Measurements from ENCODE around the gene ZFYVE27. TPM values are rescaled to one million over a fixed set of nuclear protein-coding genes. Genes with fewer than 3 reads are reported as not detected.

Gene ZFYVE27
- total RNA-seq, 1 experiment from 2014 or later, result 31.7 TPM

- peaks cover 19% of the 10 kb centered on the region for H3K36me3 ChIP-seq (ENCODE audit: insufficient read depth, low read length, poor library complexity, severe bottlenecking)
- POLR2A ChIA-PET (ENCODE audit: low non-redundant PET), result no interaction called here
Measured at GRCh38 chr10:97757471-97757870, 20.5 kb downstream of the ZFYVE27 start.

GRCh38 chr10:97759158-97759887 lies 22.4 kb downstream of the ZFYVE27 start:
- peak; percentile 57 for DNase-seq (ENCODE audit: low spot score)
- no peak for TF ChIP-seq EZH2 (IDR thresholded peaks at IDR 0.05; ENCODE audit: borderline replicate concordance, low read depth, low read length, poor library complexity, severe bottlenecking)
- peak; percentile 83 for TF ChIP-seq CTCF (conservative IDR thresholded peaks at IDR 0.05; ENCODE audit: low read depth, low read length)
- BruUV-seq (replicated peaks), result no TSS peak
- POLR2A ChIA-PET (ENCODE audit: low non-redundant PET), result no interaction called here
- CTCF ChIA-PET, result interaction anchor here (1.6 to 1.8 kb wide), 2 partner anchors 110 kb away, joined by 5 read pairs; no protein-coding TSS in a partner anchor
- H3K9me3 ChIP-seq (ENCODE audit: low read depth, low read length, poor library complexity, severe bottlenecking), result no peaks in the 10 kb centered on the region
- intact Hi-C loops (cut with micrococcal nuclease; ENCODE audit: unreplicated experiment), result no loop called here
- no peaks in the 10 kb centered on the region for H3K4me1 ChIP-seq (ENCODE audit: insufficient read depth, low read length, poor library complexity, severe bottlenecking)
- H3K27ac ChIP-seq (ENCODE audit: low read depth, low read length, poor library complexity, severe bottlenecking), result no peak overlapping the region
- no peaks in the 10 kb centered on the region for H3K27me3 ChIP-seq (replicated peaks; ENCODE audit: insufficient read depth, low read depth, low read length, poor library complexity)
- no peak overlapping the region for H3K4me3 ChIP-seq (ENCODE audit: low read depth, low read length, poor library complexity, severe bottlenecking)
- H3K36me3 ChIP-seq (ENCODE audit: insufficient read depth, low read length, poor library complexity, severe bottlenecking), result peaks cover 17% of the 10 kb centered on the region

More at GRCh38 chr10:97757471-97757870, 20.5 kb downstream of the ZFYVE27 start:
- TF ChIP-seq CTCF (conservative IDR thresholded peaks at IDR 0.05; ENCODE audit: low read depth, low read length) (no peak), EZH2 (IDR thresholded peaks at IDR 0.05; ENCODE audit: borderline replicate concordance, low read depth, low read length, poor library complexity, severe bottlenecking) (no peak)
- DNase-seq (ENCODE audit: low spot score), result no peak
- BruUV-seq (replicated peaks), result no TSS peak
- H3K27ac ChIP-seq (ENCODE audit: low read depth, low read length, poor library complexity, severe bottlenecking), result no peak overlapping the region
- H3K27me3 ChIP-seq (replicated peaks; ENCODE audit: insufficient read depth, low read depth, low read length, poor library complexity), result no peaks in the 10 kb centered on the region
- no peaks in the 10 kb centered on the region for H3K4me1 ChIP-seq (ENCODE audit: insufficient read depth, low read length, poor library complexity, severe bottlenecking)
- H3K4me3 ChIP-seq (ENCODE audit: low read depth, low read length, poor library complexity, severe bottlenecking), result no peak overlapping the region
- intact Hi-C loops (cut with micrococcal nuclease; ENCODE audit: unreplicated experiment), result no loop called here
- H3K9me3 ChIP-seq (ENCODE audit: low read depth, low read length, poor library complexity, severe bottlenecking), result no peaks in the 10 kb centered on the region
- CTCF ChIA-PET, result interaction anchor here (0.7 to 1.8 kb wide), 2 partner anchors 112 to 116 kb away, joined by 3 to 5 read pairs; no protein-coding TSS in a partner anchor

GRCh38 chr10:97759946-97760345 lies 23.0 kb downstream of the ZFYVE27 start:
- CTCF ChIA-PET, result interaction anchor here (1.6 kb wide), 1 partner anchor 109 kb away, joined by 5 read pairs; no protein-coding TSS in a partner anchor
- POLR2A ChIA-PET (ENCODE audit: low non-redundant PET), result no interaction called here
- H3K9me3 ChIP-seq (ENCODE audit: low read depth, low read length, poor library complexity, severe bottlenecking), result no peaks in the 10 kb centered on the region
- H3K36me3 ChIP-seq (ENCODE audit: insufficient read depth, low read length, poor library complexity, severe bottlenecking), result peaks cover 12% of the 10 kb centered on the region
- no peak overlapping the region for H3K4me3 ChIP-seq (ENCODE audit: low read depth, low read length, poor library complexity, severe bottlenecking)
- BruUV-seq (replicated peaks), result no TSS peak
- H3K27ac ChIP-seq (ENCODE audit: low read depth, low read length, poor library complexity, severe bottlenecking), result no peak overlapping the region
- TF ChIP-seq EZH2 (IDR thresholded peaks at IDR 0.05; ENCODE audit: borderline replicate concordance, low read depth, low read length, poor library complexity, severe bottlenecking) (no peak), CTCF (conservative IDR thresholded peaks at IDR 0.05; ENCODE audit: low read depth, low read length) (no peak)
- no peak for DNase-seq (ENCODE audit: low spot score)
- H3K27me3 ChIP-seq (replicated peaks; ENCODE audit: insufficient read depth, low read depth, low read length, poor library complexity), result no peaks in the 10 kb centered on the region
- intact Hi-C loops (cut with micrococcal nuclease; ENCODE audit: unreplicated experiment), result no loop called here
- no peaks in the 10 kb centered on the region for H3K4me1 ChIP-seq (ENCODE audit: insufficient read depth, low read length, poor library complexity, severe bottlenecking)

Measured in A673 (cell line).